GM21423 (cell line): ENCODE results near the gene DBET.
"Not testable (repeated sequence)": the region's sequence is repeated elsewhere in the genome, so short reads cannot be mapped to it uniquely, and the experiment has no call there.

Experiments used
- ATAC-seq: cut with Tn5 transposase; IDR thresholded peaks from one replicate; pipeline ENCODE4 v1.9.1; 2021; ENCODE audit warnings: mild to moderate bottlenecking, moderate library complexity; ENCODE audit not compliant: unreplicated experiment

Gene DBET

GRCh38 chr4:190064342-190064741, at the start of gene DBET:
DBET (plus strand) TSS chr4:190064502.
- not testable (repeated sequence) for ATAC-seq

- no peak for ATAC-seq
Observed at GRCh38 chr4:190014771-190015537, 49.3 kb upstream of the DBET start.

GRCh38 chr4:190015538-190016368, 48.5 kb upstream of the DBET start:
- no peak for ATAC-seq

GRCh38 chr4:190016369-190017289, 47.7 kb upstream of the DBET start:
- ATAC-seq, result no peak

GRCh38 chr4:190017357-190018200, 46.7 kb upstream of the DBET start:
- ATAC-seq, result no peak

- no peak for ATAC-seq
Observed at GRCh38 chr4:190018201-190018920, 45.9 kb upstream of the DBET start.

- no peak for ATAC-seq
Observed at GRCh38 chr4:190019023-190019858, 45.1 kb upstream of the DBET start.

- ATAC-seq, result not testable (repeated sequence)
Observed at GRCh38 chr4:190019859-190020463, 44.3 kb upstream of the DBET start.

- no peak for ATAC-seq
Observed at GRCh38 chr4:190020790-190021717, 43.2 kb upstream of the DBET start.

GRCh38 chr4:190021973-190022372, 42.3 kb upstream of the DBET start:
- not testable (repeated sequence) for ATAC-seq

- ATAC-seq, result peak; percentile 46
Observed at GRCh38 chr4:190022614-190023281, 41.6 kb upstream of the DBET start.

- not testable (repeated sequence) for ATAC-seq
Observed at GRCh38 chr4:190027156-190027555, 37.1 kb upstream of the DBET start, which contains the start of gene FRG2. FRG2 (minus strand) TSS chr4:190027256; CDS start chr4:190027204, 52 bp downstream.

- not testable (repeated sequence) for ATAC-seq
Observed at GRCh38 chr4:190031264-190031663, 33.0 kb upstream of the DBET start.

- not testable (repeated sequence) for ATAC-seq
Observed at GRCh38 chr4:190037704-190038388, 26.5 kb upstream of the DBET start.

- ATAC-seq, result not testable (repeated sequence)
Observed at GRCh38 chr4:190040873-190041272, 23.4 kb upstream of the DBET start.

- not testable (repeated sequence) for ATAC-seq
Observed at GRCh38 chr4:190047627-190048026, 16.7 kb upstream of the DBET start.
